Central memory CD8-positive, alpha-beta T cell (primary cell): ENCODE data around the gene ZSWIM6.

Experiments
- ATAC-seq: fragments of 150-1000 bp; cut with Tn5 transposase; replicated peaks from 2 replicates; pipeline ENCODE4 v1.10.0; 2022; ENCODE audit warnings: mild to moderate bottlenecking, moderate FRiP score, moderate number of reproducible peaks; ENCODE audit not compliant: poor library complexity, severe bottlenecking; ENCODE audit errors: extremely low read depth
- DNase-seq, 2 donors: peaks; one replicate each; pipeline ENCODE4 v3.0.0; 2021; ENCODE audit warnings: low spot score in 2 of 2
- H3K27ac Mint-ChIP-seq: one replicate; pipeline ENCODE4 v1.8.0; 2022; ENCODE audit warnings: low read depth, mild to moderate bottlenecking, moderate library complexity, mixed read lengths
- H3K27me3 Mint-ChIP-seq: one replicate; pipeline ENCODE4 v1.8.0; 2022; ENCODE audit warnings: mixed read lengths
- H3K36me3 Mint-ChIP-seq: one replicate; pipeline ENCODE4 v1.8.0; 2022; ENCODE audit warnings: mild to moderate bottlenecking, moderate library complexity, mixed read lengths; ENCODE audit not compliant: insufficient read depth
- H3K4me1 Mint-ChIP-seq: one replicate; pipeline ENCODE4 v1.8.0; 2022; ENCODE audit warnings: mixed read lengths
- H3K4me3 Mint-ChIP-seq: one replicate; pipeline ENCODE4 v1.8.0; 2022; ENCODE audit warnings: mild to moderate bottlenecking, moderate library complexity, mixed read lengths
- H3K9me3 Mint-ChIP-seq: one replicate; pipeline ENCODE4 v1.8.0; 2022; ENCODE audit warnings: mixed read lengths

The ZSWIM6 gene

DNA sequence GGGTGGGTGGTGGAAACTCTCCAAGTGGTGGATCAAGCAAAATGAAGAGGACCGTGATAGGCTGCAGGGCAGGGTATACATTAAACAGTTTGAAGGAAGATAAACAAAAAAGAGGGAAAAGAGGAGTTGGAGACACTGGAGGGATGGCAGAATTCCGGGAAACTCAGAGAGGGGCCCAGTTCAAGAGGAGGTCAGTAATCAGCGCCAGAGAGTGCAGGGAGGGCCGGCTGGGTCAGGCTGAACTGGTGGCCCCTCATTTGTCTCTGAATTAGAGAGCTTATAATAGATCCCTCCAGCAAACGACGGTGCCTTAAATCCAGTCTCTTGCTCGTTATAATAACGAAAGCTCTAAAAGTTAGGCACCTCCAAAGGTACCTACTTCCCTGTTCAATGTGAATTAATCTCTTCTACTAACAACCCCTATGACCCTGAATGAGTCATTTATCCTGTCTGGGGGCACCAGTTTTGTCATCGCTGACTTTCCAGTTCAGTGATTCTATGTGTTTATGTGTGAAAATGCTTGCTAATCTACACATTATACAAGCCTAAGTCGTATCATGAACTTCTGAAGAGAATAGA is 2.4 kb upstream of the ZSWIM6 start:
- no peaks in the 10 kb centered on the region for H3K9me3 Mint-ChIP-seq
- no peak for DNase-seq
- H3K4me3 Mint-ChIP-seq = peak overlapping the region; percentile 97
- H3K27ac Mint-ChIP-seq = peak overlapping the region; percentile 98
- no peak for ATAC-seq
- peaks cover 47% of the 10 kb centered on the region for H3K4me1 Mint-ChIP-seq
- H3K36me3 Mint-ChIP-seq = peaks cover 22% of the 10 kb centered on the region
- no peaks in the 10 kb centered on the region for H3K27me3 Mint-ChIP-seq

- Mint-ChIP-seq H3K4me1 (peaks cover 55% of the 10 kb centered on the region), H3K36me3 (peaks cover 24% of the 10 kb centered on the region), H3K4me3 (peak overlapping the region; percentile 97), H3K27me3 (no peaks in the 10 kb centered on the region), H3K27ac (peak overlapping the region; percentile 98), H3K9me3 (no peaks in the 10 kb centered on the region)
- ATAC-seq (no peak), DNase-seq (no peak)
Observed at GRCh38 chr5:61330341-61330844, 1.7 kb upstream of the ZSWIM6 start.

DNA sequence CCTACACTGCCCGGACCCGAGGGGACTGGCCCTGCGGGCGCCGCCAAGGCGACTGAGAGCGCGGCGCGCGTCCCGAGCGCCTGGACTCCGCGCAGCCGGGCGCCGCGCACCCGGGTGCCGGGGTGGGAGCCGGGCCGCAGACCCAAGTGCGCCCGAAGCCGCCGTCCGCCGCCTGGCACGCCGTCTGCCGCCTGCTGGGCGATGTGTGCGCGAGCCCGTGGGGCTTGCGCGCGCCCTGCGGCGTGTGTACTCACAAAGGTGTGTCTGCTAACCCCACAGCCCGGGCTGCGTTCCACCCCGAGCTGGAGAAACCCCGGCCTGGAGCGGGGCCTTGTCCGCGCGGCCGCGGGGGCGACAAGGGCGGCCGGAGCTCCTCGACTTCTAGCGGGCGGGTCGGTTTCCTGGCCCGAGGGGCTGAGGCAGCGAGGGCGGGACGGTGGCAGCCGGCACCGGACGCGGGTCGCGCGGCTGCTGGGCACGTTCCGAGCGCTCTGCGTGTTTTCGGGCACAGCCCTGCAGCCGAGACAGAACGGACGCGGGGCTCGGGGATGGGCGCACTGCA is 1.1 kb upstream of the ZSWIM6 start:
- peaks cover 59% of the 10 kb centered on the region for H3K4me1 Mint-ChIP-seq

GRCh38 chr5:61332358-61332749 is 296 bp downstream of the ZSWIM6 start:
- DNase-seq (peak in 1 of 2 donors; percentile 30), ATAC-seq (no peak)
- H3K36me3 Mint-ChIP-seq = peaks cover 29% of the 10 kb centered on the region

More for the DNA sequence above, 1.1 kb upstream of the ZSWIM6 start:
- peak; percentile 61 to 67 for DNase-seq
- Mint-ChIP-seq H3K9me3 (no peaks in the 10 kb centered on the region), H3K4me3 (peak overlapping the region; percentile 97), H3K27me3 (no peaks in the 10 kb centered on the region), H3K36me3 (peaks cover 26% of the 10 kb centered on the region), H3K27ac (peak overlapping the region; percentile 98)
- ATAC-seq = peak; percentile 45

DNA sequence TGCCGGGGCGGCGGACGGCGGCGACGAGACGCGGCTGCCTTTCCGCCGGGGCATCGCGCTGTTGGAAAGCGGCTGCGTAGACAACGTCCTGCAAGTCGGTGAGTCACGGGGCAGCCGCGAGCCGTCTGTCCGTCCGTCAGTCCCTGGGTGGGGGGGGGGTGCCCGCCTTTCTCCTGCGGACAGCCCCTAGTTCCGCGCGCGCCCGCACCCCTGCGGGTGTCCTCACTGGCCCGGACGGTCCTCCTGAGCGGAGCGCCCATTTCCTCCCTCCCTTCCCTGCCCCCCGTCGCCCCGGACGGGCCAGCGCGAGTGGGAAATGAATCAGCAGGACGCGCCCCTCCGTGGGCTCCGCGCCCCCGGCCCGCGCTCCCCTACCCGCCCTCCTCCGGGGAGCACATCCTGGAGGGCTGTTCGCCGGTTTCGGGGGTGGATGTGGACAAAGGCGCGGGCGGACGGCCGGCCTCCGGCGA is 828 bp downstream of the ZSWIM6 start:
- Mint-ChIP-seq H3K4me1 (peaks cover 71% of the 10 kb centered on the region), H3K27me3 (no peaks in the 10 kb centered on the region), H3K4me3 (peak overlapping the region; percentile 97), H3K27ac (peak overlapping the region; percentile 98), H3K9me3 (no peaks in the 10 kb centered on the region), H3K36me3 (peaks cover 30% of the 10 kb centered on the region)
- ATAC-seq = no peak
- DNase-seq = peak in 1 of 2 donors; percentile 13

More at GRCh38 chr5:61332358-61332749, 296 bp downstream of the ZSWIM6 start:
- peak overlapping the region; percentile 98 for H3K27ac Mint-ChIP-seq
- no peaks in the 10 kb centered on the region for H3K9me3 Mint-ChIP-seq
- H3K4me3 Mint-ChIP-seq = peak overlapping the region; percentile 97
- H3K27me3 Mint-ChIP-seq = no peaks in the 10 kb centered on the region
- peaks cover 71% of the 10 kb centered on the region for H3K4me1 Mint-ChIP-seq

GRCh38 chr5:61333321-61333953 is 1.4 kb downstream of the ZSWIM6 start:
- DNase-seq (no peak), ATAC-seq (no peak)
- Mint-ChIP-seq H3K4me3 (peak overlapping the region; percentile 97), H3K9me3 (no peaks in the 10 kb centered on the region), H3K36me3 (peaks cover 30% of the 10 kb centered on the region), H3K27me3 (no peaks in the 10 kb centered on the region), H3K4me1 (peaks cover 70% of the 10 kb centered on the region), H3K27ac (peak overlapping the region; percentile 98)

GRCh38 chr5:61333954-61334867 is 2.2 kb downstream of the ZSWIM6 start:
- ATAC-seq (no peak), DNase-seq (no peak)
- Mint-ChIP-seq H3K4me1 (peaks cover 65% of the 10 kb centered on the region), H3K27me3 (no peaks in the 10 kb centered on the region), H3K4me3 (peak overlapping the region; percentile 97), H3K36me3 (peaks cover 34% of the 10 kb centered on the region), H3K9me3 (no peaks in the 10 kb centered on the region), H3K27ac (peak overlapping the region; percentile 98)

- peaks cover 56% of the 10 kb centered on the region for H3K4me1 Mint-ChIP-seq
- peaks cover 34% of the 10 kb centered on the region for H3K36me3 Mint-ChIP-seq
- ATAC-seq = no peak
- no peak for DNase-seq
- H3K4me3 Mint-ChIP-seq = peak overlapping the region; percentile 97
- no peaks in the 10 kb centered on the region for H3K27me3 Mint-ChIP-seq
- H3K9me3 Mint-ChIP-seq = no peaks in the 10 kb centered on the region
- no peak overlapping the region for H3K27ac Mint-ChIP-seq
Observed at GRCh38 chr5:61334868-61335615, 3.0 kb downstream of the ZSWIM6 start.

DNA sequence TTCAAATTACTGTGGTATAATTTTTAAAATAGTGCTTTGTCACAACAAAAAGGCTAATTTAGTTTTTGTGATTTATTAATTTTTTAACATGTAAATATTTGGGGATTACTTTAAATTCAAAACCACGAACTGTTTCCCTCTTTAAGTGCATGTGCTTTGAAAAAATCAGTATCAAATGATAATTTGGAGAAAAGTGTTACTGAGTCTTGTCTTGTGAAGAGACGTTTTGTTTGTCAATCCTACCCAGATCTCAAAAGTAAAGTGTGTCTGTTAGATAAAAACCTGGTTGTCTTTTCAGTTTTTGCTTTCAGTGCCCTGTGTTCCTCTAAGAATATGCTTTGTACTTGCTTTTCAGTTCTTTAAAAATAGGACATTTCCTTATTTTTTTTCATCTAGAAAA is 7.7 kb downstream of the ZSWIM6 start:
- no peak overlapping the region for H3K4me3 Mint-ChIP-seq
- no peak overlapping the region for H3K27ac Mint-ChIP-seq
- ATAC-seq = no peak
- peaks cover 55% of the 10 kb centered on the region for H3K4me1 Mint-ChIP-seq
- DNase-seq = no peak
- peaks cover 21% of the 10 kb centered on the region for H3K36me3 Mint-ChIP-seq
- no peaks in the 10 kb centered on the region for H3K9me3 Mint-ChIP-seq
- no peaks in the 10 kb centered on the region for H3K27me3 Mint-ChIP-seq

- ATAC-seq (no peak), DNase-seq (no peak)
- no peak overlapping the region for H3K27ac Mint-ChIP-seq
- no peaks in the 10 kb centered on the region for H3K9me3 Mint-ChIP-seq
- H3K4me3 Mint-ChIP-seq = no peak overlapping the region
- no peaks in the 10 kb centered on the region for H3K27me3 Mint-ChIP-seq
- peaks cover 21% of the 10 kb centered on the region for H3K36me3 Mint-ChIP-seq
- peaks cover 53% of the 10 kb centered on the region for H3K4me1 Mint-ChIP-seq
Observed at GRCh38 chr5:61340775-61341361, 8.8 kb downstream of the ZSWIM6 start.

- H3K9me3 Mint-ChIP-seq = no peaks in the 10 kb centered on the region
- no peaks in the 10 kb centered on the region for H3K27me3 Mint-ChIP-seq
- peaks cover 44% of the 10 kb centered on the region for H3K4me1 Mint-ChIP-seq
- H3K36me3 Mint-ChIP-seq = peaks cover 18% of the 10 kb centered on the region
- H3K27ac Mint-ChIP-seq = no peak overlapping the region
- DNase-seq (no peak), ATAC-seq (no peak)
- H3K4me3 Mint-ChIP-seq = no peak overlapping the region
Observed at GRCh38 chr5:61342071-61342501, 10.0 kb downstream of the ZSWIM6 start.
